OCI-LY3 (cell line): Measurements from ENCODE around the gene DNAJC15.

Experiments used
- EZH2phosphoT487 ChIP-seq: fragments of 200-600 bp; shearing (Covaris generic); IDR thresholded peaks from 2 replicates; pipeline ENCODE4 v1.6.1; 2018; ENCODE audit warnings: antibody characterized with exemption, mixed run types, low read depth
- TF ChIP-seq, protein P1 (sequence below): fragments of 200-600, 300-600 bp; sonication (generic); IDR thresholded peaks from 2 replicates; pipeline ENCODE4 v1.5.1; 2014; ENCODE audit warnings: antibody characterized with exemption, low read length, low read depth

GRCh38 chr13:43078399-43078798 is 55.0 kb downstream of the DNAJC15 start:
- TF ChIP-seq EZH2phosphoT487 = no peak
- TF ChIP-seq, protein P1, sequence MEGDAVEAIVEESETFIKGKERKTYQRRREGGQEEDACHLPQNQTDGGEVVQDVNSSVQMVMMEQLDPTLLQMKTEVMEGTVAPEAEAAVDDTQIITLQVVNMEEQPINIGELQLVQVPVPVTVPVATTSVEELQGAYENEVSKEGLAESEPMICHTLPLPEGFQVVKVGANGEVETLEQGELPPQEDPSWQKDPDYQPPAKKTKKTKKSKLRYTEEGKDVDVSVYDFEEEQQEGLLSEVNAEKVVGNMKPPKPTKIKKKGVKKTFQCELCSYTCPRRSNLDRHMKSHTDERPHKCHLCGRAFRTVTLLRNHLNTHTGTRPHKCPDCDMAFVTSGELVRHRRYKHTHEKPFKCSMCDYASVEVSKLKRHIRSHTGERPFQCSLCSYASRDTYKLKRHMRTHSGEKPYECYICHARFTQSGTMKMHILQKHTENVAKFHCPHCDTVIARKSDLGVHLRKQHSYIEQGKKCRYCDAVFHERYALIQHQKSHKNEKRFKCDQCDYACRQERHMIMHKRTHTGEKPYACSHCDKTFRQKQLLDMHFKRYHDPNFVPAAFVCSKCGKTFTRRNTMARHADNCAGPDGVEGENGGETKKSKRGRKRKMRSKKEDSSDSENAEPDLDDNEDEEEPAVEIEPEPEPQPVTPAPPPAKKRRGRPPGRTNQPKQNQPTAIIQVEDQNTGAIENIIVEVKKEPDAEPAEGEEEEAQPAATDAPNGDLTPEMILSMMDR = no peak
